NT2/D1 (cell line): ENCODE data around the gene PA2G4.

ENCODE experiments used
- SUZ12 ChIP-seq: IDR thresholded peaks from 2 replicates; pipeline ENCODE4 v1.6.1; 2011; ENCODE audit not compliant: insufficient read length, insufficient read depth; ENCODE audit errors: extremely low read depth
- YY1 ChIP-seq: IDR thresholded peaks from 2 replicates; pipeline ENCODE4 v1.6.1; 2011; ENCODE audit not compliant: insufficient read length, insufficient read depth
- ZNF274 ChIP-seq: IDR thresholded peaks from 2 replicates; pipeline ENCODE4 v1.6.1; 2011; ENCODE audit warnings: mild to moderate bottlenecking, low read depth, low read length

GRCh38 chr12:56129206-56129941 is 25.0 kb downstream of the PA2G4 start:
- no peak for TF ChIP-seq YY1
- TF ChIP-seq SUZ12, result no peak
- TF ChIP-seq ZNF274, result no peak
